MM.1S (cell line): ENCODE measurements around the gene ARF1.

Experiments used
- CTCF ChIP-seq: fragments of 300-600 bp; sonication (generic); IDR thresholded peaks from 2 replicates; pipeline ENCODE4 v1.5.1; 2016; ENCODE audit warnings: antibody characterized with exemption, low read length, mixed read lengths
- EZH2 ChIP-seq: fragments of 300-600 bp; sonication (generic); optimal IDR thresholded peaks from 2 replicates; pipeline ENCODE3; 2017; ENCODE audit warnings: low read depth, mild to moderate bottlenecking, antibody characterized with exemption, low read length, mixed read lengths
- EZH2phosphoT487 ChIP-seq: fragments of 300-600 bp; sonication (generic); IDR thresholded peaks from 2 replicates; pipeline ENCODE4 v1.6.1; 2018; ENCODE audit warnings: antibody characterized with exemption, low read length

- TF ChIP-seq CTCF (no peak), EZH2 (no peak), EZH2phosphoT487 (no peak)
Measured at GRCh38 chr1:228144193-228144992, 61.9 kb downstream of the ARF1 start.
